Adipose tissue (tissue), 3 donors: Measurements from ENCODE around the gene MAPK8IP2. TPM values are rescaled to one million over a fixed set of nuclear protein-coding genes. Genes with fewer than 3 reads are reported as not detected.
"Not testable (repeated sequence)": the region's sequence is repeated elsewhere in the genome, so short reads cannot be mapped to it uniquely, and the experiment has no call there.

Experiments used
- H3K27ac ChIP-seq: one replicate; pipeline ENCODE4 v1.5.1; 2013; ENCODE audit warnings: low read depth, low read length
- WGBS, 3 donors: extraction: QIAGEN DNeasy Blood & Tissue Kit; methylation state at CpG; one replicate each; pipeline ENCODE4 v1.1.7; 2013; 5-methylcytosine and 5-hydroxymethylcytosine counted together
- polyA plus RNA-seq, 3 donors: library from polyadenylated mRNA; stranded (reverse); fragments of 200-250 nt; gene quantifications; one replicate each; pipeline ENCODE4 v1.2.3, GENCODE V29; 2013
- donor health status: healthy with polysubstance abuse.
- donor health status: Bipolar disorder and iron deficiency.
- donor health status: healthy.

MAPK8IP2 gene
- polyA plus RNA-seq, 3 donors, result 0.67 to 2.7 (median 2.0) TPM

DNA sequence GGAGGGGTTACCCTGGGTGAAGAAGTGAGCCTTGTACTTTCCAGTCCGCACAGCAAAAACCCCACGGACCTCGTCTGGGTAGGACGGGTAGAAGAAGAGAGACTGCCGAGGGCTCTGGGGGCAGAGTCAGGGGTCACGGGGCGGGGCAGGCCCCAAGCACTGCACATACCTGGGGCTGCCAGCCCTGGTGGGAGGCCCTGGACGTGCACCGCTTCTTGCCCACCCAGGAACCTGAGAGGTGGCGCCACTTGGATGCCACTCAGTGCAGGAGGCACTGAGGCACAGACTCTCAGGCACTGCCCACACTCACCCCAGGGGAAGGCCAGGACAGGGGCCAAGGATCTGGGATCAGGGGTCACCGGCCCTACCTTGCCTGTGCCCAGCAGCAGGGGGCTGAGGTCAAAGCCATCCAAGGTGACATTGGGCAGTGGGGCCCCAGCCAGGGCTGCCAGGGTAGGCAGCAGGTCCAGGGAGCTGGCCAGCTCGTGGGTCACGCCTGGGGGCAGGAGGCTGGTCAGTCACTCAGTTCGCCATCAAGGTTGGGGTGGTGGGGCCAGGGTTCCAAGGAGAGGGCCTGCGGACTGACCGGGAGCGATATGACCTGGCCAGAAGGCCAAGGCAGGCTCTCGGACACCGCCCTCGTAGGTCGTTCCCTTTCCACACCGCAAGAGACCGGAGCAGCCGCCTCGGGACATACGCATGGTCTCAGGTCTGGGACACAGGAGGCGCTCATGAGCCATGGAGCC, 25.1 kb downstream of the MAPK8IP2 start:
- 87 to 96% (median 89%) methylated on average over 25 to 27 of the region's 27 CpGs for WGBS, 3 donors

GRCh38 chr22:50626314-50626849, 25.8 kb downstream of the MAPK8IP2 start:
- 84 to 90% (median 84%) methylated on average over 12 of the region's 12 CpGs for WGBS, 3 donors
- no peak overlapping the region for H3K27ac ChIP-seq

More for the DNA sequence above, 25.1 kb downstream of the MAPK8IP2 start:
- H3K27ac ChIP-seq, result no peak overlapping the region

DNA sequence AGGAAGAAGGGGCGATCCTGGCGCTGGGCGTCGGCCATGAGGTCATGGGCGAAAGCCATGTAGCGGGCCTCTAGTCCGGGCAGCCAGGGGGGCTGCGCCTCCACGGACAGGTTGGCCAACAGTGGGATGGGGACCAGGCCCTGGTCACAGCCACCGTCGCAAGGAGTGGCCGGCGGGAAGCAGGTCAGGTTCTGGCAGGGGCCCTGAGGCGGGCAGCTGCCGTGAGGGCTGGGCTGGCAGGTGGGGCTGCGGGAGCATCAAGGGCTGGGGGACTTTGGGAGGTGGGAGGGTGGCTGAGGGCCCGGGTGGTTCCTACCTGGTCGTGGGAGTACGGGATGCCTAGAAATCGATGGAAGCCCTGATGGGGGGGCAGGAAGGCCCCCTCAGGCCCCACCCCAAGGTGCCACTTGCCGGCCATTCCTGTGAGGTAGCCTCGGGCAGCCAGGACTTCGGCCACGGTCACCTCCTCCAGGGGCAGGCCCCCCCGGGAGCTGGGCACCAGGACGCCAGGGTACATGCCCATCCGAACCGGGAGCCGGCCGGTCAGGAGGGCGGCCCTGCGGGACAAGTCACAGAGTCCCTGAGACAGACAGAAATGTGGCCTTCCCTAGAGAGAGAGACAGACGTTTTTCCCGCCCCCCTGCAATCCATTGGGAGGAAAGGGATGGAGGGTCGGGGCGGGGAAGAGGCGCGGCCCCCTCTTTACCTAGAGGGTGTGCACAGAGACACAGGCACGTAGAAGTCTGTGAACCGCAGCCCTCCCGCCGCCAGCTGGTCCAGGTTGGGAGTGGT, 26.5 kb downstream of the MAPK8IP2 start:
- 76 to 82% (median 79%) methylated on average over 41 to 42 of the region's 42 CpGs for WGBS, 3 donors
- no peak overlapping the region for H3K27ac ChIP-seq

- WGBS, 3 donors, result 0 to 1% (median 1%) methylated on average over 70 to 85 of the region's 88 CpGs
- H3K27ac ChIP-seq, result no peak within 1 kb of the TSS
Measured at GRCh38 chr22:50627642-50628542, 27.3 kb downstream of the MAPK8IP2 start, which contains the start of gene ARSA. TSS of gene ARSA (minus strand) at chr22:50628152. CDS start at chr22:50627779, 373 bp downstream.

GRCh38 chr22:50628543-50629134, 28.0 kb downstream of the MAPK8IP2 start:
- no peak overlapping the region for H3K27ac ChIP-seq
- 27 to 35% (median 32%) methylated on average over 16 of the region's 16 CpGs for WGBS, 3 donors

GRCh38 chr22:50630376-50630775, 29.8 kb downstream of the MAPK8IP2 start:
- 84 to 92% (median 85%) methylated on average over 5 of the region's 5 CpGs for WGBS, 3 donors
- no peak overlapping the region for H3K27ac ChIP-seq

DNA sequence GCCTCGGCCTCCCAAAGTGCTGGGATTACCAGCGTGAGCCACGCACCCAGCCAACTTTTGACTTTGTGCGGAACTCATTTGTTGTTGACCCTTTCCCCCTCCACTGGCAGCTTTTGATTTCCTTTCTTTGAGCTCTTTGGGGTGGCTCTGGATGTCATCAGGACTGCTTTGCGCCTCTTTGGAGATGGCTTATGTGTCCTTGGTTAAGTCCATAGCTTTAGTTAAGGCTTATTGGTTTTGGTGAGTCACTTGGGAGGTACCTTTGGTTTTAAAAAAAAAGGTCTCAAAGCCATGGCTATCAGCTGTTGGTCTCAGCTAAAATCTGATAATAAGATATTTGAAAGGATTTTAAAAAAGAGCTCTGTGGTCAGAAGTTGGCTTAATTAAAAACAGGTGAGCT, 32.5 kb downstream of the MAPK8IP2 start:
- WGBS, 3 donors, result 85 to 95% (median 93%) methylated on average over 5 of the region's 5 CpGs
- no peak overlapping the region for H3K27ac ChIP-seq

DNA sequence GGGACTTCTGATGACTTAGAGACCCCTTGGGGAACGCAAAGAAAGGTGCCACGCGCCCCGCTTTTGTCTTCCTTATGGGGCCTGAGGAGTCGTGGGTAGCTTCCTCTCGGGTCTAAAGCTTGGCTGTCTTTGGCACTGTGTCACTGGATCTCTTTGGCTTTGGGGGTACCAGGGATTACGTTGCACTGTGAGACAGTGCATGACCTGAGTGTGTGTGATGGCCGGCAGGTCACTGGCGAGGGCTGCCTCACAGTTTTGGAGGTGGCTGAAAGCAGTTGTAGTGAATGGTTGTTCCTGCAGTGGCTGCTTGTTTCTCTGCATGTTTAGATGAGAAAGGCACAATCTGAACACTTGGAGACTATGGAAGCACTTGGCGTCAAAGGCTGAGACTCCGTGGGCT, 33.2 kb downstream of the MAPK8IP2 start:
- 89 to 91% (median 89%) methylated on average over 11 of the region's 11 CpGs for WGBS, 3 donors
- H3K27ac ChIP-seq, result no peak overlapping the region

DNA sequence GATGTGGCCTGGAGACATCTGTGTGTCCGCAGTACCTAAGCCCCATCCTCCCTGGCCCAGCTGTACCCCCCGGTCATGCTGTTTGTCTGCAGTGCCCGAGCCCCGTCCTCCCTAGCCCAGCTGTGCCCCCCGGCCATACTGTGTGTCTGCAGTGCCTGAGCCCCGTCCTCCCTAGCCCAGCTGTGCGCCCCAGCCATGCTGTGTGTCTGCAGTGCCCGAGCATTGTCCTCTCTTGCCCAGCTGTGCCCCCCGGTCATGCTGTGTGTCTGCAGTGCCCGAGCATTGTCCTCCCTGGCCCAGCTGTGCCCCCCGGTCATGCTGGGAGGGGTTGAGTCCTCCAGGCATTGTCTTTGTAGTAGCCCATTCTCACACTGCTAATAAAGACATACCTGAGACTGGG, 35.0 kb downstream of the MAPK8IP2 start:
- WGBS, 3 donors, result 94 to 95% (median 95%) methylated on average over 11 of the region's 11 CpGs
- no peak overlapping the region for H3K27ac ChIP-seq

- 92 to 97% (median 94%) methylated on average over 12 of the region's 12 CpGs for WGBS, 3 donors
- not testable (repeated sequence) for H3K27ac ChIP-seq
Measured at GRCh38 chr22:50640296-50640695, 39.7 kb downstream of the MAPK8IP2 start.

GRCh38 chr22:50640857-50641647, 40.5 kb downstream of the MAPK8IP2 start:
- H3K27ac ChIP-seq, result no peak overlapping the region
- 75 to 81% (median 76%) methylated on average over 15 of the region's 15 CpGs for WGBS, 3 donors

- no peak overlapping the region for H3K27ac ChIP-seq
- 15 to 35% (median 18%) methylated on average over 17 of the region's 17 CpGs for WGBS, 3 donors
Measured at GRCh38 chr22:50641696-50642607, 41.4 kb downstream of the MAPK8IP2 start.

DNA sequence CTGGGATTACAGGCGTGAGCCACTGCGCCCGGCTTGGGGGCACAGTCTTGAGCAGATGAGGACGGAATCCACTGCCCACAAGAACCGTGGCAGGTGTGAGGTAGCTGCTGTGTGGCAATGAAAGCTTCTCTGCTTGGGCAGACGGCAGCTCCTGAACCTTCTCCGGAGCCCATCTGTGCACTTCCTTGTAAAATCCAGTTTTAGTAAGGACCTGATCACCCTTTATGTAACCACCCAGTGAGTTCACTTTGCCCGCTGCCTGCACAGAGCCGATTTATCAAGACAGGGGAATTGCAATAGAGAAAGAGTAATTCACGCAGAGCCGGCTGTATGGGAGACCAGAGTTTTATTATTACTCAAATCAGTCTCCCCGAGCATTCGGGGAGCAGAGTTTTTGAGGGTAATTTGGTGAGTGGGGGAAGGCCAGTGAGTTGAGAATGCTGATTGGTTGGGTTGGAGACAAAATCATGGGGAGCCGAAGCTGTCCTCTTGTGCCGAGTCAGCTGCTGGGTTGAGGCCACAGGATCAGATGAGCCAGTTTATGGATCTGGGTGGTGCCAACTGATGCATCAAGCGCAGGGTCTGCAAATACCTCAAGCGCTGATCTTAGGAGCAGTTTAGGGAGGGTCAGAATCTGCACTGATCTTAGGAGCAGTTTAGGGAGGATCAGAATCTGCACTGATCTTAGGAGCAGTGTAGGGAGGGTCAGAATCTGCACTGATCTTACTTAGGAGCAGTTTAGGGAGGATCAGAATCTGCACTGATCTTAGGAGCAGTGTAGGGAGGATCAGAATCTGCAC, 42.6 kb downstream of the MAPK8IP2 start:
- not testable (repeated sequence) for H3K27ac ChIP-seq
- WGBS, 3 donors, result 86 to 91% (median 90%) methylated on average over 17 of the region's 17 CpGs

- H3K27ac ChIP-seq, result not testable (repeated sequence)
- 57 to 65% (median 59%) methylated on average over 3 of the region's 3 CpGs for WGBS, 3 donors
Measured at GRCh38 chr22:50643821-50644101, 43.2 kb downstream of the MAPK8IP2 start.

DNA sequence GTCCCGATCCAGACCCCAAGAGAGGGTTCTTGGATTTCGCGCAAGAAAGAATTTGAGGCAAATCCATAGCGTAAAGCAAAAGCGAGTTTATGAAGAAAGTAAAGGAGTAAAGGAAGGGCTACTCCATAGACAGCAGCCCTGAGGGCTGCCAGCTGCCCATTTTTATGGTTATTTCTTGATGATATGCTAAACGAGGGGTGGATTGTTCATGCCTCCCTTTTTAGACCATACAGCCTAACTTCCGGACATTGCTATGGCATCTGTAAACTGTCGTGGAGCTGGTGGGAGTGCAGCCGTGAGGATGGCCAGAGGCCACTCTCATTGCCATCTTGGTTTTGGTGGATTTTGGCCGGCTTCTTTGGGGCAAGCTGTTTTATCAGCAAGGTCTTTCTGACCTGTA, 52.7 kb downstream of the MAPK8IP2 start:
- WGBS, 3 donors, result 84 to 93% (median 89%) methylated on average over 10 of the region's 10 CpGs
- no peak overlapping the region for H3K27ac ChIP-seq

- H3K27ac ChIP-seq, result not testable (repeated sequence)
- 80 to 93% (median 87%) methylated on average over 6 of the region's 6 CpGs for WGBS, 3 donors
Measured at GRCh38 chr22:50654664-50655063, 54.1 kb downstream of the MAPK8IP2 start.
